Bone marrow (tissue), 2 donors: ENCODE results near the gene RETSAT.
A peak's percentile ranks its signal among the peaks of the same experiment; 100 is the strongest.
"Not testable (repeated sequence)": the region's sequence is repeated elsewhere in the genome, so short reads cannot be mapped to it uniquely, and the experiment has no call there.

Experiments
- DNase-seq, 2 donors: peaks; one replicate each; lab custom pipeline; 2025; lab: John Stamatoyannopoulos, UW

RETSAT gene

GRCh38 chr2:85330839-85331636, 23.3 kb downstream of the RETSAT start:
- no peak for DNase-seq

GRCh38 chr2:85329701-85330100, 24.6 kb downstream of the RETSAT start:
- not testable (repeated sequence) for DNase-seq

- DNase-seq = no peak
Measured at GRCh38 chr2:85329181-85329651, 25.1 kb downstream of the RETSAT start.

- DNase-seq = peak; percentile 88 to 97
Measured at GRCh38 chr2:85327822-85328617, 26.3 kb downstream of the RETSAT start, which contains the start of gene TGOLN2. Gene TGOLN2, minus strand, starts transcription at chr2:85327989. Its CDS starts 27 bp downstream, at chr2:85327962.

- peak in 1 of 2 donors; percentile 43 for DNase-seq
Measured at GRCh38 chr2:85327160-85327821, 27.0 kb downstream of the RETSAT start.

GRCh38 chr2:85326406-85327159, 27.7 kb downstream of the RETSAT start:
- DNase-seq = peak; percentile 43 to 61

GRCh38 chr2:85325466-85325811, 28.9 kb downstream of the RETSAT start:
- DNase-seq = no peak

- DNase-seq = no peak
Measured at GRCh38 chr2:85324639-85325465, 29.5 kb downstream of the RETSAT start.

- DNase-seq = not testable (repeated sequence)
Measured at GRCh38 chr2:85323988-85324367, 30.4 kb downstream of the RETSAT start.

- no peak for DNase-seq
Measured at GRCh38 chr2:85323351-85323987, 30.9 kb downstream of the RETSAT start.

- DNase-seq = no peak
Measured at GRCh38 chr2:85319796-85320195, 34.5 kb downstream of the RETSAT start.

GRCh38 chr2:85318222-85319074, 35.9 kb downstream of the RETSAT start:
- no peak for DNase-seq

GRCh38 chr2:85315921-85316320, 38.4 kb downstream of the RETSAT start:
- not testable (repeated sequence) for DNase-seq

- DNase-seq = no peak
Measured at GRCh38 chr2:85314884-85315242, 39.5 kb downstream of the RETSAT start.

GRCh38 chr2:85312404-85312803, 41.9 kb downstream of the RETSAT start:
- no peak for DNase-seq

GRCh38 chr2:85310330-85310729, 44.0 kb downstream of the RETSAT start:
- no peak for DNase-seq

GRCh38 chr2:85309699-85310321, 44.5 kb downstream of the RETSAT start:
- no peak for DNase-seq

GRCh38 chr2:85308896-85309555, 45.3 kb downstream of the RETSAT start:
- no peak for DNase-seq
